Activated T-cell treated with anti-CD3 and anti-CD28 coated beads, Interleukin-2, amount 50 U/mL, for 24 hours (primary cell): ENCODE data around the gene HMMR.
"Not testable (repeated sequence)": the region's sequence is repeated elsewhere in the genome, so short reads cannot be mapped to it uniquely, and the experiment has no call there.

ENCODE experiments used
- DNase-seq: peaks from one replicate; pipeline ENCODE4 v3.0.0-alpha.2; 2020
- H3K27ac Mint-ChIP-seq: 2 replicates; pipeline ENCODE4 v1.8.0; 2020; ENCODE audit warnings: mild to moderate bottlenecking, mixed read lengths
- H3K27me3 Mint-ChIP-seq: 2 replicates; pipeline ENCODE4 v1.8.0; 2020; ENCODE audit warnings: mixed read lengths
- H3K36me3 Mint-ChIP-seq: 2 replicates; pipeline ENCODE4 v1.8.0; 2020; ENCODE audit warnings: low read depth, mixed read lengths
- H3K4me1 Mint-ChIP-seq: 2 replicates; pipeline ENCODE4 v1.8.0; 2020; ENCODE audit warnings: low read depth, mixed read lengths
- H3K4me3 Mint-ChIP-seq: 2 replicates; pipeline ENCODE4 v1.8.0; 2020; ENCODE audit warnings: mild to moderate bottlenecking, moderate library complexity, mixed read lengths
- H3K9me3 Mint-ChIP-seq: 2 replicates; pipeline ENCODE4 v1.8.0; 2020; ENCODE audit warnings: mixed read lengths

The HMMR gene

DNA sequence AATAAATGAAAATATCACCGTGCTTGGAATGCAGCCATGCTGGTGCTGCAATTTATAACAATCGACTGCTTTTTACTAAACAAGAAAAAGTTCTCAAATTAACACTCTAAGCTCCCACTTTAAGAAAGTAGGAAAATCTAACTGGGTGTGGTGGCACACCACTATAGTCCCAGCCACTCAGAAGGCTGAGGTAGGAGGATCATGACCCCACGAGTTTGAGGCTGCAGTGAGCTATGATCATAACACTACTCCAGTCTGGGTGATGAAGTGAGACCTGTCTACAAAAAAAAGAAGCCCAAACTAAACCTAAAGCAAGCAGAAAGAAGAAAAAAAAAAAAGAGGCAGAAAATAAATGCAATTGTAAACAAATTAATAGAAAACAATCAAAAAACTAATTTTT is 12.6 kb upstream of the HMMR start:
- H3K27ac Mint-ChIP-seq: no peak overlapping the region
- H3K4me3 Mint-ChIP-seq: no peak overlapping the region
- H3K27me3 Mint-ChIP-seq: no peaks in the 10 kb centered on the region
- DNase-seq: no peak
- H3K9me3 Mint-ChIP-seq: no peaks in the 10 kb centered on the region
- peaks cover 93% of the 10 kb centered on the region for H3K36me3 Mint-ChIP-seq
- peaks cover 6% of the 10 kb centered on the region for H3K4me1 Mint-ChIP-seq

DNA sequence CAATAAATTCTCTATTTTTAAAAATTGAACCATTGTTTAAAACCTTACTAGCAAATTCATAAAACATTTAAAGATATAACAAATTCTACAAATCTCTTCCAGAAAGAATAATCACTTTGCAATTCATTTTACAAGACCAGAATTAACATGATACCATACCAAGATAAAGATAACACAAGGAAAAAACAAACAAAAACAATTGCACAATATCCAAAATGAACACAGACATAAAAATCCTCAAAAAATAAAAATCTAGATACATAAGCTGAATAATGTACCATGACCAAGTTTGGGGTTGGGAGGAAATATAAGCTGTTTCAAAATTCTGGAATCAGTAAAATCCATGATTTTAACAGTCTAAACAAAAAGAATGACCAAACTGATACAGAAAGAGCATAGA is 11.9 kb upstream of the HMMR start:
- H3K36me3 Mint-ChIP-seq: peaks cover 91% of the 10 kb centered on the region
- H3K27ac Mint-ChIP-seq: peak overlapping the region; percentile 24

DNA sequence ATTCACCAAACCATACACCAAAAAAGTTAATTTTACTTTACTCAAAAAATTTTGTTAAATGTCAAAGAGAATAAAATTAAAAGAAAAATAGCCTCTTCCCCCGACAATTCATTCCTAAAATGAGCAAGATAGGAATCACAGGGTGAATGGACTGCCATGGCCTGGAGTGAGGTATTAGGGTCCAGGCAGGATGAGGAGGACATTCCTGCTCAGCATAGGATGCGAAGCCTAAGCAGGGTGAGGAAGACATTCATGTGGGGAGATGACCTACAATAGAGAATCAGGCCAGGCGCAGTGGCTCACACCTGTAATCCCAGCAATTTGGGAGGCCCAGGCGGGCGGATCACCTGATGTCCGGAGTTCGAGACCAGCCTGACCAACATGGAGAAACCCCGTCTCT is 8.9 kb upstream of the HMMR start:
- H3K27me3 Mint-ChIP-seq: no peaks in the 10 kb centered on the region
- no peaks in the 10 kb centered on the region for H3K9me3 Mint-ChIP-seq
- H3K36me3 Mint-ChIP-seq: peaks cover 89% of the 10 kb centered on the region
- no peak overlapping the region for H3K27ac Mint-ChIP-seq
- peaks cover 16% of the 10 kb centered on the region for H3K4me1 Mint-ChIP-seq
- H3K4me3 Mint-ChIP-seq: no peak overlapping the region
- DNase-seq: no peak

More for the DNA sequence above, 11.9 kb upstream of the HMMR start:
- Mint-ChIP-seq H3K27me3 (no peaks in the 10 kb centered on the region), H3K9me3 (no peaks in the 10 kb centered on the region), H3K4me1 (peaks cover 6% of the 10 kb centered on the region), H3K4me3 (no peak overlapping the region)
- no peak for DNase-seq

DNA sequence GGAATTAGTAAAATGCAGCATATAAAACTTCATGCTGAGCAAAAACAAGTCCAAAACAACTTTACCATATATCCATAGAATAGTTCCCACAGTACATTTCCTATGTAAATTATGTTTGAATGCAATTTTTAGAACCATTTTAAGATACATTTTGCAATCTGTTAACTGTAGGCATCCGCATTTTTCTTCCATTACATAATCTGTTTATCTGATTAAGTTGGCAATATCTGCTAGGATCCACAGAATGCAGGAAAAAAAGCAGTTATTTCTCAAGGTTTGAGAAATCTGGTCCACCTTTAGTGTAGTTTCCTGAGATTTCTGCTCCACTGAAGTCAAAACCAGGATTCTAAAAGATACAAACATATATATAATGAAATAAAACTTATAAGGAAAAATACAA is 6.7 kb upstream of the HMMR start:
- no peaks in the 10 kb centered on the region for H3K9me3 Mint-ChIP-seq
- DNase-seq: no peak
- peaks cover 24% of the 10 kb centered on the region for H3K4me1 Mint-ChIP-seq
- no peaks in the 10 kb centered on the region for H3K27me3 Mint-ChIP-seq
- H3K27ac Mint-ChIP-seq: no peak overlapping the region
- no peak overlapping the region for H3K4me3 Mint-ChIP-seq
- H3K36me3 Mint-ChIP-seq: peaks cover 78% of the 10 kb centered on the region

DNA sequence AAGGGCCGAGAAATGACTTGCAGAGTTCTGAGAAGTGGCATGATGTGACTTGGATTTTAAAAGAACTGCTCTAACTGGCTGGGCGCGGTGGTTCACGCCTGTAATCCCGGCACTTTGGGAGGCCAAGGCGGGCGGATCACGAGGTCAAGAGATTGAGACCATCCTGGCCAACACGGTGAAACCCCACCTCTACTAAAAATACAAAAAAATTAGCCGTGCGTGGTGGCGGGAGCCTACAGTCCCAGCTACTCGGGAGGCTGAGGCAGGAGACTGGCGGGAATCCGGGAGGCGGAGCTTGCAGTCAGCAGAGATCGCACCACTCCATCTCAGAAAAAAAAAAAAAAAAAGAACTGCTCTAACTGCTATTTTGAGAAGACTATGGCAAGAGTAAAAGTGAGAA is 5.0 kb upstream of the HMMR start:
- not testable (repeated sequence) for DNase-seq, H3K9me3 Mint-ChIP-seq, H3K4me3 Mint-ChIP-seq, H3K27me3 Mint-ChIP-seq
- Mint-ChIP-seq H3K36me3 (peaks cover 79% of the 10 kb centered on the region), H3K27ac (peak overlapping the region; percentile 45), H3K4me1 (peaks cover 27% of the 10 kb centered on the region)

DNA sequence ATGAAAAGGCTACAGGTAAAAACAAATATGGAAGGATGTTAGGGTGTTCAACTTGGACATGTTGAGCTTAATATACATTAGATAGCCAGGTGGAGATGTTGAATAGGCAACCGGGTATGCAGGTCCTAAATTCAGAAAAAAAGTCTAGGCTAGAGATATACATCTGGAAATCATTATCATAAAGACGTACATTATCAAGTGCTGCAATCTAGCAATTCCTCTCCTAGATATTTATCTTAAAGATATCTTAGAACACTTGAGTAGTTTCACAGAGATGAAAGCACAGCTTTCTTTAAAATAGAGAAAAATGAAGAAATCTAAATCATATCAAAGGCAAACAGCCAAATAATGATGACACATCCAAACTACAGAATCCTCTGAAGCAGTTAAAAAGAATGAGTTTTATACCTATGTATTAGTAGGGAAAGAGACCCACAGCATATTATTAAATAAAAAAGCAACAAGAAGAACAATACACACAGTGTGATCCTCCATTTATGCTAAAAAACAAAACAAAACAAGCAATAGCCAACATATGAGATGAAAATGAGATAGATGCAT is 4.3 kb upstream of the HMMR start:
- Mint-ChIP-seq H3K36me3 (peaks cover 79% of the 10 kb centered on the region), H3K27ac (peak overlapping the region; percentile 5), H3K27me3 (no peaks in the 10 kb centered on the region)

DNA sequence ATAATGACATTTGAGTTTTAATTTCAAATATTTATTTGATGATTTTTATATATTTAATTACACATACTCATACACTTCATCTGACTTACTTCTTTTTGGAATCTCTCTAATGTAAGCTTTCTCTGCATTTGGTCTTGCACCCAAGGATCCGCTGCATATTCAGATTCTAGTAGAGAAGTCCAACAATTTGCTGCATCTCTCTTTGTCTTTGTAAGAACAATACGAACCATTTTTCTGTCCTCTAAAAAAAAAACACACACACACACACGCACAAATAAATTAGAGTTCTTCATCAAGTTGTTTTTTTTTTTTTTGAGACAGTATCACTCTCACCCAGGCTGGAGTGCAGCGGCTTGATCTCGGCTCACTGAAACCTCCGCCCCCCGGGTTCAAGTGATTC is 3.6 kb upstream of the HMMR start:
- Mint-ChIP-seq H3K27ac (no peak overlapping the region), H3K4me1 (peaks cover 30% of the 10 kb centered on the region), H3K27me3 (no peaks in the 10 kb centered on the region), H3K4me3 (peak overlapping the region; percentile 86), H3K36me3 (peaks cover 77% of the 10 kb centered on the region), H3K9me3 (no peaks in the 10 kb centered on the region)
- DNase-seq: no peak

More for the DNA sequence above, 4.3 kb upstream of the HMMR start:
- H3K4me1 Mint-ChIP-seq: peaks cover 27% of the 10 kb centered on the region
- DNase-seq: no peak
- H3K9me3 Mint-ChIP-seq: no peaks in the 10 kb centered on the region
- no peak overlapping the region for H3K4me3 Mint-ChIP-seq

DNA sequence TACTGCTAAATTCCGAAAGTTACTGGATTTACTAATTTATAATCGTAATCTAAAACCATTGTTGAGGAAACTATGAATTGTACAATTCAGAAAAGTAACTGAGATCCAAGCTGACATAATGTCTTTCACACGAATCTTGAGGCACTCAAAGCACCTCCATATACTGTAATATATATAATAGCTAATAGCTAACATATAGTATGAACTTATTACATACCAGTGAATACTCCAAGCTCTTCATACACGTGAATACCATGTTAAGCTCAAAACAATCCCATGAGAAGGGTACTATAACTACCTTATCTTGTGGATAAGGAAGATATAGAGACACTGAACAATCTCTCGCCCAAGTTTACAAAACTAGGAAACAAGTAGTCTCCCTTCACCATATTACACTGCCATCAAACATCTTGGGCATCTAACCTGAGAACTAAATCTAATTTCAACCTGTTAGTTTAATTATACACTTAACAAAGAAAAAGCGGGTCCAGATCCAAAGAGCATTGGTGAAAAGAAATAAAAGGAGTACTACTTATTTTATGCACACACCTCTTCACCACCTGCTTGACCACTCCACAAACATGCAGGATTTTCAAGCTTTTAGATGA is 1.6 kb upstream of the HMMR start:
- peaks cover 39% of the 10 kb centered on the region for H3K4me1 Mint-ChIP-seq

DNA sequence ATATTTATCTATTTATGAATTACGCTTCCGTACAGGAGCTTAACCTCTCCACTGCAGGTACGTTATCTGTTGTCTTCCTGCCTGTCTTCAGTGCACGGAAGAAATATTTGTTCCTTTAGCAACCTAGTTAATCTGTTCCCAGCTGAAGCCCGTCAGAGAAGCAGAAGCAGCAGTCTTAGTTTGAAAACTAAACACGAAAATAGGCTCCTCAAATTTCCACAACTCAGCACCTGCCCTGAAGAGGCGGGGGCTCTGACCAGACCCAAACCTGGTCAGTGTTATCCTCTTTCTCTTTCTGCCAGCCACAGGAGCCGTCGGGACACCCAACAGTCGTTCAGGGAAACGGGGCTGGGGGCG is 992 bp upstream of the HMMR start:
- Mint-ChIP-seq H3K36me3 (peaks cover 70% of the 10 kb centered on the region), H3K27ac (peak overlapping the region; percentile 100), H3K27me3 (no peaks in the 10 kb centered on the region), H3K9me3 (no peaks in the 10 kb centered on the region), H3K4me3 (peak overlapping the region; percentile 86), H3K4me1 (peaks cover 39% of the 10 kb centered on the region)
- DNase-seq: no peak

More for the DNA sequence above, 1.6 kb upstream of the HMMR start:
- H3K27me3 Mint-ChIP-seq: no peaks in the 10 kb centered on the region
- DNase-seq: no peak
- peak overlapping the region; percentile 86 for H3K4me3 Mint-ChIP-seq
- H3K9me3 Mint-ChIP-seq: no peaks in the 10 kb centered on the region
- peaks cover 67% of the 10 kb centered on the region for H3K36me3 Mint-ChIP-seq
- peak overlapping the region; percentile 100 for H3K27ac Mint-ChIP-seq

DNA sequence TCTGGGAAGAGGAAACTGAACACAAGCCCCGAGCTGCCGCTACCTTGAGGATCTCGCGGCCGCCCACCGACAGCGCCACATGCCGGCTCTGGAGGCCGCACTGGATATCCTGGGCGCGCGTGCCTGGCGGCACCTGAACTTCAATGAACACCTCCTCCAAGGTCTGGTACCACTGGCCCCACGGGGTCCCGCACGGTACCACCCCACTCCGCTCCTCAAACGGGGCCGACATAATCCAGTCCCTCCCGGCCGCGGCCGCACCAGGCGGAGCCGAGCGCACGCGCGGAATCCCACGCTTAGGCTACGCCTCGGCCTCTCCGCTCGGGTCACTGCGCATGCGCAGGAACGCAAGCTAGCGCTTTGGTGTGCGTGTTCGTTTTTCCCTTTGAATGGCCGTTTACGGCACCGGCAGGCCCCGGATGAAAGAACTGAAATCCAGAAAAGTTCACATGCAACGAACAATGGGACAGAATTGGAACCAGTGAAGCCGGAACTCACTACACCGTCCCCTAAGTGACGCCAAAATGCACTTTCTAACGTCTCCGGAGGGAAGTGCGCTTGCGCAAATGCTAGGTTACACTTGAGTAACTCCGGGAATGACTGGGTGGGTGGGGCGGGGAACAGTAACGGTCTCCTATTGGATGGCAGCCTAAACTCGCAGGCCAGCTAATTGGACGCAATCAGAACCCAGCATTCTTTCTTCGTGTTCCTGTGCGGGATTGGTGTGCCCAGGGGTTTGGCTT is 442 bp upstream of the HMMR start, which contains the start of gene NUDCD2:
NUDCD2 (minus strand) TSS at position 284 of the 743 bp plus-strand sequence; CDS start at position 232, 52 bp downstream.
- H3K27ac Mint-ChIP-seq: peak within 1 kb of the TSS; percentile 100
- H3K4me1 Mint-ChIP-seq: peaks cover 39% of the 10 kb centered on the region
- peak; percentile 98 for DNase-seq
- H3K36me3 Mint-ChIP-seq: peaks cover 70% of the 10 kb centered on the region
- peak within 1 kb of the TSS; percentile 86 for H3K4me3 Mint-ChIP-seq
- H3K27me3 Mint-ChIP-seq: no peaks in the 10 kb centered on the region
- no peaks in the 10 kb centered on the region for H3K9me3 Mint-ChIP-seq

DNA sequence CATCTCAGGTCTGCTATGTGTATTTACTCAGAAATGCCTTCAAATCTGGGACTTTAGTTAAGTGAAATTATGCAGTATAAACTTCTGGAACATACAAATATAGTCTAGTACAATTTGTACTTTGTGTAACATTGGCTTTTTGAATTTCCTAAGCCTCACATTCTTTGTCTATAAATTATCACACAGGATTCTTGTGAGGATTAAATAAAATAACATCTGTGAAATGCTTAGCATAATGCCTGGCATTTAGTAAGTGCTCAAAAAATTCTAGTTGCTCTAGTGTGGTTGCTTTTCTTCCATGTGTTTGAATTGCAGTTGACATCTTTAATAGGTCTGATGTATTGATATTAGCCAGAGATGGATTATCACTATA is 2.6 kb downstream of the HMMR start:
- Mint-ChIP-seq H3K27ac (no peak overlapping the region), H3K4me1 (peaks cover 19% of the 10 kb centered on the region), H3K9me3 (no peaks in the 10 kb centered on the region), H3K4me3 (no peak overlapping the region), H3K36me3 (peaks cover 59% of the 10 kb centered on the region), H3K27me3 (no peaks in the 10 kb centered on the region)
- no peak for DNase-seq

DNA sequence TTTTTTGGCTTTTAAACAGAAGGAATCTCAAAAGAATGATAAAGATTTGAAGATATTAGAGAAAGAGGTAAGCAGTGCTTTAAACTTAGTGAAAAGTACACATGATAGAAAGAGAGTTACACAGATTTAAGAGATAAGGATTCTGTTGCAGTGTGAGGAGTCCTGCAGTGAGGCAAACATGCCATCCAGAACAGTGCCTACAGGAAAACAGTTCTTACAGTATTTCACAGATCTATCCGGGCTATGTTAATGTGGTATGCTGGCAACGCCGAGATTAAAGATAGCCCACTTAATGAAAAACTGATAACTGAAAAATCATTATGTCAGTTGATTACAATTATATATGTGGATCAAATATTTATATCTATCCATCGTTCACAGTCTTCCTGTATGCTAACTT is 7.2 kb downstream of the HMMR start:
- Mint-ChIP-seq H3K4me3 (no peak overlapping the region), H3K9me3 (no peaks in the 10 kb centered on the region), H3K27ac (no peak overlapping the region), H3K36me3 (peaks cover 67% of the 10 kb centered on the region), H3K4me1 (peaks cover 7% of the 10 kb centered on the region), H3K27me3 (no peaks in the 10 kb centered on the region)
- DNase-seq: no peak

DNA sequence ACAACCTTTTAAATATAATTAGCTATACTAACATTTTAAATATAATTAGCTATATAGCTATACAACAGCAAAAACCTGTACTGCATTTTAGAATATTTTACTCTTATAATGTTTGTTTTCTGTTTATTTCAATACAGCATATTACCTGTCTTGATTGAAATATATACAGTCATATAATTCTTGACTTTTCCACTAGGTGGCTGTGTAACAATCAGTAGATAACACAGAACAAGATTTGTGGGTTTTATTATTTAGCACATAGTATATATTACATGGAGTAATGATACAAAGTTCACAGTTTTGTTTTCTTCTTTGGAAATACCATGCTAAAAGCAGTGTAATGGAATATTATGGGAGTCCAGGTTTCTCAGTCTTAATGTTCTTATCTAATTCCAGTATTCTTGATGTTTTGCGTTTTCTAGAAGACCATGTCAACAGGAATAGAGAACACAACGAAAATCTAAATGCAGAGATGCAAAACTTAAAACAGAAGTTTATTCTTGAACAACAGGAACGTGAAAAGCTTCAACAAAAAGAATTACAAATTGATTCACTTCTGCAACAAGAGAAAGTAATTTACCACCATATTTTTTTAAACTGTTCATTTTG is 13.3 kb downstream of the HMMR start:
- Mint-ChIP-seq H3K9me3 (no peaks in the 10 kb centered on the region), H3K4me1 (peaks cover 7% of the 10 kb centered on the region), H3K27me3 (no peaks in the 10 kb centered on the region), H3K4me3 (no peak overlapping the region), H3K36me3 (peaks cover 86% of the 10 kb centered on the region), H3K27ac (no peak overlapping the region)
- no peak for DNase-seq

DNA sequence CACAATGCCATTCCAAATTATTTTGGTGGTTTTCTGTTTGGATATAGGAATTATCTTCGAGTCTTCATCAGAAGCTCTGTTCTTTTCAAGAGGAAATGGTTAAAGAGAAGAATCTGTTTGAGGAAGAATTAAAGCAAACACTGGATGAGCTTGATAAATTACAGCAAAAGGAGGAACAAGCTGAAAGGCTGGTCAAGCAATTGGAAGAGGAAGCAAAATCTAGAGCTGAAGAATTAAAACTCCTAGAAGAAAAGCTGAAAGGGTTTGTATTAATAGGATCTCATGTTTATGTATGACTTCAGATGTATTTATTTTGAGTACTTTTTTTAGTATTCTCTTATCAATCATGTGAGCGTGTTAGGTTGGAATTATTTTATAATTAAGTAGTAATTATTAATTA is 15.0 kb downstream of the HMMR start:
- Mint-ChIP-seq H3K4me1 (peaks cover 14% of the 10 kb centered on the region), H3K27me3 (no peaks in the 10 kb centered on the region)

More for the DNA sequence above, 15.0 kb downstream of the HMMR start:
- Mint-ChIP-seq H3K27ac (no peak overlapping the region), H3K9me3 (no peaks in the 10 kb centered on the region), H3K36me3 (peaks cover 87% of the 10 kb centered on the region), H3K4me3 (no peak overlapping the region)
- DNase-seq: no peak
